GM21447 (cell line): ENCODE measurements around the gene LCN12.

Experiments used
- ATAC-seq: cut with Tn5 transposase; IDR thresholded peaks from one replicate; pipeline ENCODE4 v1.9.1; 2021; ENCODE audit not compliant: unreplicated experiment

Gene LCN12

DNA sequence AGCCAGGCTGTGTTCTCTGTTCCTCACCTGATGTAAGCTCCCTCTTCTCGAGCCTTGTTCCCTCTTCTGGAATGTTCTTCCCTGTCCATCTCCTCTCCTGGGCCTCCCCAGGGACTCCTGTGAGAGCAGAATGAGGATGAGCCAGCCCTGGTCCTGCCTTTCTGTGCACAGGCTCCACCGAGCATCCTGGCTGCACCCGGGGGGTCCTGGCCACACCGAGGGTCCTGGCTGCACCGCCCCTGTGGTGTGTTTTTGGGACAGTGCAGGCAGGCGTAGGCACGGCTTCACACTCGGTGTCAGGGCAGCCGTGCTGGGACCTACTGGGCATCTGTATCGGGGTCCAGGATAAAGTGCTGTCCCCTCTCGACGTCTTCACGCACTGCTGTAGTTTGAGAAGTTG is 25.3 kb upstream of the LCN12 start:
- no peak for ATAC-seq

DNA sequence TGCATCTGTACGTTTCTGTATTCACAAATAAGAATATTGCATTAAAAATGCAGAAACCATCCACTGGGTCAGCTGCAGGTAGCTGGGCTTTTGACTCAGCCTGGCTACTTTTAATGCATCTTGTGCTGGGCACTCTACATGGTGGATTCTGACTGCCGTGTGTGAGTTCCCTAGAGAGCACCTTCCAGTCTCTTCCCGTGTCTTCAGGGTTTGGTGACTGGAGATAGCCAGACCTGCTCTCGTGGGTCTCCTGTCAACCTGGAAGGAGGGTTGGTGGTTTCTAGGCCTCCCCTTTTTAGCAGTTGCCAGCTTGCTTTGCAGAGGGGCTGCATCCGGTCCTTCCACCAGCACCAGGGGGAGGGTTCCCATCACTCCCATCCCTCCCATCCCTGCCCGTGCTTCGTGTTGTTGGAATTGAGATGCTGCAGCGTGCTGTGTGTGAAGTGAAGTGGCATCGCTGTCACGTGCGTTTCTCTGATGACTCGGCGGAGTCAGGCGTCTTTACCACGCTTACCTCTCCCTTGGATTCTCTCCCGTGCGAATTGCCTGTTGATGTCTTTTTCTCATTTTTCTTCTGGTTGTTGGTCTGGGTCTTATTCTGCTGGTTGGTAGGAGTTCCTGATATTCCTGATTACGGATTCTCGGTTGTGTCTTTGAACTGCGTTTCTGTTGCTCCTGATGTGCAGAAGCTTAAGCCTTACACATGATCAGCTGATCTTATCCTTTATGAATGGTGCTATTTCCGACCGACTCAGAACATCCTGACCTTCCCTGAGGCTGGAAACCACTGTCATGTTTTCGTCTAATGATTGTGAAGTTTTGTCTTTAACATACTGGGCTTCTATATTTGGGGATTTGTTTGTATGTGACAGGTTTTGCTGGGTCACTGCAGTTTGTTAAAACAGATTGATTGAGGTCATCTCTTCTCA is 24.5 kb upstream of the LCN12 start:
- no peak for ATAC-seq

DNA sequence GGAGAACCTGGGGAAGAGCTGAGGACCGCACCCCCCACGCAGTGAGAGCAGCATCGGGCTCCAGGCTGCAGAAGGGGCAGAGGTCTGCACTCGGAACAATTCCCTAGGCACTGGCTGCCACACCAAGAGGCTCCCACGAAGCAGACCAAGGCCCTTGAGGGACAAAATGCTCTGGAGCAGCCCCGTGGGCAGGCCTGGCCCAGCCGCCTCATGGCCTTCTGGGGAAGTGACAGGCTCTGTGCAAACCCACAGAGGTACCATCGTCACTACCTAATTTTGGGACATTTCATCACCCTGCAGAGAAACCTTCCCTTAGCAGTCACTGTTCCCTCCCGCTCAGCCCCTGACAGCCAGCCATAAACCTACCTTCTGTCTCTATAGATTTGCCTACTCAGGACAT is 23.5 kb upstream of the LCN12 start:
- ATAC-seq, result no peak

DNA sequence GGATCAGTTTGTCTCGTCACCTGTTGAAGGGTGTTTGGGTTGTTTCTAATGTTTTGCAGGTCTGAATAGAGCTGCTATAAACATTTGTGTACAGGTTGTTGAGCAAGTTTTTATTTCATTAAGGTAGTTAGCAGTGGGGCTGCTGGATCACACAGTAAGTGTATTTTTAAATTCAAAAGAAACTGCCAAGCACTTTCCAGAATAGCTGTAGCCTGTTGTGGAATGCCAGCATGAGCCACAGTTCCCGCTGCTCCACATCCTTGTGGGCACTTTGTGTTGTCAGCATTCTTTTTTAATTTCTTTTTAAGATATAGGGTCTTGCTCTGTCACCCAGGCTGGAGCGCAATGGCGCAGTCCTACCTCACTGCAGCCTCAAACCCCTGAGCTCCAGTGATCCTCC is 22.1 kb upstream of the LCN12 start:
- no peak for ATAC-seq

DNA sequence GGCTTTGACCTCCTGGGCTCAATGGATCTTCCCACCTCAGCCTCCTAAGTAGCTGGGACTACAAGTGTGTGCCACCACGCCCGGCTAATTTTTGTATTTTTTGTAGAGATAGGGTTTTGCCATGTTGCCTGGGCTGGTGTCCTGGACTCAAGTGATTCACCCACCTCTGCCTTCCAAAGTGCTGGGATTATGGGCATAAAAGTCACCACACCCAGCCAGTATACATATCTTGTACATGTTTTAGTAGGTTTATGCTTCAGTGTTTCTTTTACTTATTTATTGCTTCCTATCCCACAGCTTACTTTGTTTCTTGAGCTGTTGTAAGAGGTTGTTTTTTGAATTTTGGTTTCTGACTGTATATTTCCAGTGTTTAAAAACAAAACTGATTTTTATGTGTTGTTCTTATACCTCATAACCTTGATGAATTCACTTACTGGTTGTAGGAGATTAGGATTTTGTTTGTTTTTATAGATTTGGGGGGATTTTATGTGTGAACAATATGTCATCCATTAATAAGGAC is 20.4 kb upstream of the LCN12 start:
- no peak for ATAC-seq

DNA sequence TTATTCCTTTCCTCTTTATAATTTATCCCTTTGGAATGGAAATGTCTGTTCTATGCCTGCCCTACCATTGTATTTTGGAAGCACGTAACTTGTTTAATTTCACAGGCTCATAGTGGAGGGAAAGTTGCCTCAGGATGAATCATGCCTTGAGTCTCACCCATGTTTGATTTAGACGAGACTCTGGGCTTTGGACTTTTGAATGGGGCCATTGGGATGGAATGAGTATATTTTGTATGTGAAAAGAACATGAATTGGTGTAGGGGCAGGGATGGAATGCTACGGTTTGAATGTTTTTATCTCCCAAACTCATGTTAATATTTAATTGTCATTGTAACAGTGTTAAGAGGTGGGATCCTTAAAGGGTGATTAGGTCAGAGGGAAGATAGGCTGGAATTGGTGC is 17.8 kb upstream of the LCN12 start:
- ATAC-seq, result no peak

DNA sequence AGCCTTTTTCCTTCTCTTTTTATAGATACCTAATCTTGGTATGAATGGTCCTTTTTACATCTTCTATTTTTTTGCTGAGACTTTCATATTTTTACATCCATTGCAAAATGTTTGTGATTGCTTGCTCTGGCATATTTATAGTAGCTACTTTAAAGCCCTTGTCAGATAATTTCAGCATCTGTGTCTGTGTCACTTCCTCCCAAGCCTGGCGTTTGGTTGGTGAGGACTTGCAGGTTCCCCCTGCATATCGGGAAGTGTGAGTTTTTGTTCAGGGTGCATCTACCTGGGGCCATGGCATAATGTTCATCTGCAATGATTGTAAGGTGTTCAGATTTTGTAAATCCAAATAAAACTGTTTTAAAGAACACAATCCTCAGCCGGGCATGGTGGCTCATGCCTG is 16.4 kb upstream of the LCN12 start:
- ATAC-seq, result no peak

DNA sequence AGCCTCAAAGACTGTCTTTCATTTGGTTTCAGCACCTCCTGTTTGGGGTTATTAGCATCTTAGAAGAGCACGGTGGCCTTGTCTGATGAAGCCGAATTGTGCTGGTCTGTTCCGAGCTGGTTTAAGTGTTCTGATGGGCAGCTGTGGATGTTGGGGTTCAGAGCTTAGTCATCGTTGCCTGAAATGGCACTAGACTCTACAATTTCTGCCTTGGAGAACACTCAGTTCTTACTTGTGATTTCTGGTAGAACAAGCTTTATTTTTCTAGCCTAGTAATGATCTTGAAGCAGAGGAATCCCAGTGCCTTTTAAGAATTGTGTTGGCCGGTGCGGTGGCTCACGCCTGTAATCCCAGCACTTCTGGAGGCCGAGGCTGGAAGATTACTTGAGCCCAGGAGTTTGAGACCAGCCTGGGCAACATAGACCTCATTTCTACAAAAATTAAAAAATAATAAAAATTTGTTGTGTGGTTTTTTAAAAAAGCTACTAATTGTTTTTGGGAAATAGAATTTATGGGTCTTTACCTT is 15.4 kb upstream of the LCN12 start:
- ATAC-seq, result no peak

DNA sequence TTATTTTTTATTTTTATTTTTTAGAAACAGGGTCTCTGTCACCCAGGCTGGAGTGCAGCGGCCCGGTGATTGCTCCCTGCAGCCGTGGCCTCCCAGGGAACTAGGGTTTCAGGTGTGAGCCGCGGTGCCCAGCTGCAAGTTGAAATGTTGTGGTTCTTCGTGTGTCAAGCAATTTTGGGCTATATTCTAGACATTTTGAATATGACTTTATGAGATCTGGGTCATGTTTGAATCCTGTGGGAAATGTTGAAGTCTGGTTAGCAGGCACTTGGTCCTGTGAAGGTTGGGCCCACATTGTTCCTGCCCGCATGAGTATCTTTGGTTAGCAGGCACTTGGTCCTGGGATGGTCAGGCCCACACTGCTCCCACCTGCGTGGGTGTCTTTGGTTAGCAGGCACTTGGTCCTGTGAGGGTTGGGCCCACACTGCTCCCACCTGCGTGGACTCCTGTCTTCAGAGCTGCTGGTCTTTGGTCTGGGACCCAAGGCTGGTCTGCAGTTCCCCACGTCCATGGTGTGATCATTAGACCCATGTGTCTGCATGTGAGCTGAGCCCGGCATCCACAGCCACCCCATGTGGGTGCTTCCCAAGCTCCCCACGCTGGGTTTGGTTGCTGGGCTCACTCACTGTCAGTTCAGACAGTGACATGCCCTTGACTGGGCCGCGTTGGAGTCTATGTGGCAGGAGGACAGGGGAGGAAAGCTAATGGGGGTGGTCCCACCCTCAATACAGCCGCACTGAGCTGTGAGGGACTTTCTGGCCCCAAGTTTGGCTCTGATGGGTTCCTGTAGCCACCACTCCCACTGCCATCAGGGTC is 14.7 kb upstream of the LCN12 start:
- ATAC-seq, result no peak

DNA sequence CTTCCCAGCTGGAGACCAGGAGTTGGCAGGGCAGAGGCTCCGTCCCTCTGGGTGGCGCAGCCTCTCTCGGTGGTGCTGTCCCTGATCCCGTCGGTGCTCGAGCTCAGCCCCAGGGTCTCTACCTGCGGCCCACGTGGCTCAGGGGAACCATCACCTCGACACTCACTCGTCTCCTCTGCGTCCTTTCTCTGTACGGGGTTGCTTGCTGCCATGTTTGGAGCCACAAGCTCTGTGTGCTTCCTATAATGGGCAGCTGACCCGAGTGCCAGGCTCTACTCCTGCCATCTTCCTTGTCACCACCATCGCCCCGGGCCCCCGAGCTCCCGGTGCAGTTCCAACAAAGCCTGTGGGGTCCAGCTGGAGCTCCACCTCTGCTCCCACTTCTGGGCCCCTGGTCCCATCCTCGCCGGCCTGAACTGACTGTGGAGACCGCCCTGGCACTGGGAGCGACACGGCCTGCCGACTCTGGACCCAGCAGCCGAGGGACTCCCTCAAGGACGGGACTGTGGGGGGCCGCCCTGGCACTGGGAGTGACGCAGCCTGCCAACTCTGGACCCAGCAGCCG is 12.6 kb upstream of the LCN12 start:
- ATAC-seq, result no peak

DNA sequence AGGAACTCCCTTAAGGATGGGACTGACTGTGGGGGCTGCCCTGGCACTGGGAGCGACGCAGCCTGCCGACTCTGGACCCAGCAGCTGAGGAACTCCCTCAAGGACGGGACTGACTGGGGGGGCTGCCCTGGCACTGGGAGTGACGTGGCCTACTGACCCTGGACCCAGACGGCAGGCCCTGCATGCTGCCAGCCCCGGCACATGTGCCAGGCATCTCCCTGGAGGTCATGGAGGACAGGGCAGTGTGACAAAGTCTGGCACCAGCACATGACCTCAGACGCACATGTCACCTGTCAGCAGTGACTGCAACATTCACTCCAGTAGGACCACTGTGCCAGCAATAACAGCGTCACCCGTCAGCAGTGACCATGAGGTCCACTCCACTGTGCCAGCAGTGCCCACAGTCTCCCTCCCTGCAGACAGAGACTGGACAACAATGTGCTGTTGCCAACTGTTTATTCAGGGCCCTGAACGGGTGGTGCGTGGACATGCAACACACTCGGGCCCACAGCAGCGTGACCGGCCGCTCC is 12.0 kb upstream of the LCN12 start:
- no peak for ATAC-seq

DNA sequence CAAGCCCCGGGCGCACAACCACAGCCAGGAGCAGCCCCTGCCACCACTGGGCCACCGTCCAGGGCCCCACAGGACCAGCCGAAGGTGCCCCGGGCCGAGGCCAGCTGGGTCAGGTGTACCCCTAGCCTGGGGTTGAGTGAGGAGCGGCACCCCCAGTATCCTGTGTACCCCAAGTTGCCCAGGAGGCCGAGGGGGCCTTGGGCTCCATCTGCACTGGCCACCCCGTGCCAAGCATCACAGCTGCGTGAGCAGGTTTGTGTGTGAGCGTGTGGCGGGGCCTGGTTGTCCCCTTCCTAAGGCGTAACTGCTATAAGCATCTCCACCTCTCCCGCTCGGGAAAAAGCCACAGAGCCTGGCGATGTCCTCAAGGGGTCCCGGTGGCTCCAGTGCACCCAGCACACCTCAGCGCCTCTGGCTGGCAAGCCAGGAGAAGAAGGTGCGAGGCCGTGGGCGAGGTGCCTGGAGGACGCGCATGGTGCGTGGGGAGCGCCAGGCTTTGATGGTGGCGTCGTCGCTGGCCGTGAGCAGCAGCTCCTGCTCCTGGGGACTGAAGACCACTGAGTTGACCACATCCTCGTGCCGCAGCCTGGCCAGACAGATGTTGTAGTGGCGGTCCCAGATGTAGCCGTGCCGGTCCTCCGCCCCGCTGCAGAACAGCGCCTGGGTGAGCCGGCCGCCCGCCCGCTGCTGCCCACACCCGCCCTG is 11.4 kb upstream of the LCN12 start:
- no peak for ATAC-seq

DNA sequence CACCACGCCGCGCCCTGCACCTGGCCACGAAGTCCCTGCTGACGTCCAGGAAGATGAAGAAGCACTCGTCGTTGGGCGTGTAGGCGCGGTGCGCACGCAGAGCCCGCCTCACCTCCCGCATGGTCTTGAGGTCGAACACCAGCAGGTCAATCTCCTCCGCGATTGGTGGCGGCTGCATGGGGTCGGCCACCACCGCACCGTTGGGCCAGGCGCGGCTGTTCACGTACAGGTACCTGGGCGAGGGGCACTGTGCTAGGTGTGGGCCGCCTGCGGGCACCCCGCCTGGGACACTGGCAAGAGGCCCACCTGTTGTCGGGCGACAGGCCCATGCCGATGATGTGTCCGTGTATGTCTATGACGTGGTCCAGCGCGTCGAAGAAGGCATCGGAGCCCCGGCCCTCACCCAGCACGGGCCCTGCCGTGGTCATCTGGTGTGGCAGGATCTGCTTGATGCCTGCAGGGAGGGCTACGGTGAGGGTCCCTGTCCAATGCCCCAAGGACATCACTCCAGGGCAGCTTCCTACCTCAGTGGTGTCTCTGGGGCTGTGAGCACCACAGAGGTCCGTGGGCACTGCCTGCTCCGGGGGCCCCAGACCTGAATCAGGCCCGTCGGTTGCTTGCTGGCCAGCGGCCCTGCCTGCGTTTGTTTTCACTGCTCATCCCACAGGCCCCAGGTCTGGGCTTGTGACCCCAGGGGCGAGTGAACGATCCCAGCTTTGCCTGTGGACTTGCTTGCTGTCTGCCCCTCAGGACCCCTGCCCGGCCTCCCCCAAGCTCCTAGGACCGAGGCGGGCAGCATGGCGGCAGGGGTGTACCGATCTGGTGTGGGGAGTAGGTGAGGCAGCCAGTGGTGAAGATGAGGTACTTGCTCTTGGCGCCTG is 10.6 kb upstream of the LCN12 start:
- no peak for ATAC-seq

DNA sequence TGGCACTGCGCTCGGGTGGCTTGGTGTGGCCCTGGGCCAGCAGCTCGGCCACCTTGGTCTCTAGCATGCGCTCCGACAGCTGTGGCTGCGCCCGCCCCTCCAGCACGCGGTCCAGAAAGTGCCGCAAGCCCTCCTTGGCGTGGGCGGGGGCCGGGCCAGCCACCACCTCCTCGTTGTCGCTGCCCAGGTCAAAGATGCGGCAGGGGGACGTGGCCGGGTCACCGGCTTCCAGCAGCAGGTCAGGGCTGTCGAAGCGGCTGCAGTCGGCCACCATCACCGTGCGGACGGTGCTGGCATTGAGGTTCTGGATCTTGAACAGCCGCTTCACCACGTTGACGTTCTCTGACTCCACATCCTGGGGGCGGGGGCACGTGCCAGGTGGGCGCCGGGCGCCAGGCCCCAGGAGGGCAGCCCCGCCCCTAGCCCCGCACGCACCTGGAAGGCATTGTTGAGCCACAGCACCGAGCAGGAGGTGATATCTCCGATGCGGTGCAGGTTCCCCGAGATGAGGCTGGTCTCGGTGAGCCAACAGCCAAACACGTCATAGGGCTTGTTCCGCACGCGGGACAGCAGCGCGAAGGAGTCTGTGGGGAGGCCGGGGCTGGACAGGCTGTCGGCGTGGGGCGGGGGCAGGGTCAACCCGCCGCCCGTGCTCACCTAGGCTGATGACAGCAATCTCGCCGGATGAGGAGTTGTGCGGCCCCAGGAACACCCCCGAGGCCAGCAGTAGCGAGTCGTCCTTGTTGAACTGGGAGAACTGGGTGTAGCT is 9.8 kb upstream of the LCN12 start:
- ATAC-seq, result no peak

DNA sequence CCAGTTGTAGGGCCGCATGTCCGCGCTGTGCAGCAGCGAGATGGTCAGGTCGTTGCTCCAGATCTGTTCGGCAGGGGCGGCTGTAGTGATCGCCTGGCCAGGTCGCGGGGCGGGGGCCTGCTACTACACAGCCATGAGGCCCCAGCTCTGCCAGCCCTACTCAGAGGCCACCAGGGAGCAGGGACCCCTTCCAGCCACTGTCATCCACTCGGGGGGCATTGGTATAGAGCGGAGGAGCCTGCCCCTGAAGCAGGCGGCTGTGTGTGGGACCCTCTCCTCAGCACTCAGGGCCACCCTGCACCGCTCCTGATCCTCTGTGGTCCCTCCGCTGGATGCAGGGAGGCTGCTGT is 9.2 kb upstream of the LCN12 start:
- no peak for ATAC-seq

DNA sequence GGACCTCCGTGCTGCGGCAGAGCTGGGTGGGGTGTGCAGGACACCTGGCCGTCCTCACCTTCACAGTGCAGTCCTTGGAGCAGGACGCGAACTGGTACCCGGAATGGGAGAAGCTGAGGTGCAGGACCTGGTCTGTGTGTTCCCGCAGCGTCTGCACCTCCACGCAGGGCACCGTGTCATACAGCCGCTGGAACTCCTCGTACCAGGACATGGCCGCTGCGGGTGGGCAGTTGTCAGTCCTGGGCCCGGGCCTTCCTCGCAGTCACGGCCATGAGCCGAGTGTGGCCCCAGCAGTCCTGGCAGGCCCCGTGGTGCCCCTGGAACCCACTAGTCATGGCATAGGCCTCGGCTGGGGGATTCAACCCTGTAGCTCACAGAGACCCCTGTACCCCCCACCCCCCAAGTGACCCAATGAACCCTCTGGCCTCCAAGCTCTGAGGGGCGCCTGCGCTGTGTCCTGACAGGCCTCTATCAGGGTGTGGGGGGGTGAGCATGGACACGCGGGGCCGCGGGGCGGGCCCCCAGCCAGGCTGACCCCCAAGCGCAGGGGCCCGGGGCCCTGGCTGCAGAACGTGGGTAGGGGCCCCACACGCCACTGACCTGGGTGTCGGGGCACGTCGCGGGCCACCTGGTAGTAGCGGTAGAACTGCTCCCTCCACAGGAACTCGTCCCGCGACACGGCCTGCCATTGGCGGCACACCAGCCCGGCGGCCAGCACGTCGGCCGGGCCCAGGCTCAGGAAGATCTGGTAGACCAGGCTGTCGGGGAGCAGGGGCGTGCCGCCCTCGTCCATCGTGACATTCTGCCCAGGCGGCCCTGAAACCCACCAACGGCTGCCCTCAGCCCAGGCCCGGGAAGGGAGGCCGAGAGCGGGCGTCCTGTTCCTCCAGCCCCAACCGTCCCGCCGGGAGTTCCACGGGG is 8.5 kb upstream of the LCN12 start:
- peak; percentile 16 for ATAC-seq

DNA sequence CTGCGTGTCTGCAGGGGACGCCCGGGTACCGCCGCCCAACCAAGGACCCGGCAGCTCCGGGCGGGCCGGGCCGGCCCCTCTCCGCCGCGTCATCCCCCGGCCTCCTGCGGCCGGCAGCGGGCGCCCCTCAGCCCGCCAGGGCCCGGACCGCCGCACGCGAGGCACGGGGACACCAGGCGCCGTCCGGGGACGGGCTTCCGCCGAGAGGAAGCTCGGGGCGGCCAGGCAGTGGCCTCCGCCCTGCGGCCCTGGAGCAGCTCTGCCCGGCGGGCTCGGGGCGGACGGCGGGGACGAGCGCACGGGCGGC is 7.9 kb upstream of the LCN12 start:
- ATAC-seq, result peak; percentile 34
